SKM-1 treated with dmso at 0.1 percent for 144 hours (cell line): ENCODE data around the gene ZNF488.
"Not testable (repeated sequence)": the region's sequence is repeated elsewhere in the genome, so short reads cannot be mapped to it uniquely, and the experiment has no call there.

Source experiments
- DNase-seq: peaks from one replicate; lab custom pipeline; 2025; ENCODE audit not compliant: unreplicated experiment; lab: John Stamatoyannopoulos, UW

The ZNF488 gene

GRCh38 chr10:47384148-47384921 lies at the start of gene ZNF488:
ZNF488 (minus strand) TSS chr10:47384293; CDS start chr10:47368829, 15,464 bp downstream.
- peak; percentile 84 for DNase-seq

- DNase-seq: no peak
Measured at GRCh38 chr10:47425813-47426419, 41.8 kb upstream of the ZNF488 start.

GRCh38 chr10:47424231-47424630 lies 40.1 kb upstream of the ZNF488 start:
- DNase-seq: no peak

- no peak for DNase-seq
Measured at GRCh38 chr10:47423476-47423875, 39.4 kb upstream of the ZNF488 start.

- DNase-seq: no peak
Measured at GRCh38 chr10:47421057-47421952, 37.2 kb upstream of the ZNF488 start.

- DNase-seq: no peak
Measured at GRCh38 chr10:47420305-47421056, 36.4 kb upstream of the ZNF488 start.

GRCh38 chr10:47419421-47419820 lies 35.3 kb upstream of the ZNF488 start:
- no peak for DNase-seq

- DNase-seq: no peak
Measured at GRCh38 chr10:47418966-47419365, 34.9 kb upstream of the ZNF488 start.

- no peak for DNase-seq
Measured at GRCh38 chr10:47418321-47418720, 34.2 kb upstream of the ZNF488 start.

GRCh38 chr10:47416305-47417218 lies 32.5 kb upstream of the ZNF488 start:
- not testable (repeated sequence) for DNase-seq

- no peak for DNase-seq
Measured at GRCh38 chr10:47415520-47416304, 31.6 kb upstream of the ZNF488 start.

- DNase-seq: no peak
Measured at GRCh38 chr10:47414752-47415519, 30.8 kb upstream of the ZNF488 start.

GRCh38 chr10:47414227-47414592 lies 30.1 kb upstream of the ZNF488 start:
- no peak for DNase-seq

- DNase-seq: no peak
Measured at GRCh38 chr10:47413531-47414226, 29.6 kb upstream of the ZNF488 start.

GRCh38 chr10:47412869-47413268 lies 28.8 kb upstream of the ZNF488 start:
- no peak for DNase-seq

- no peak for DNase-seq
Measured at GRCh38 chr10:47412177-47412730, 28.2 kb upstream of the ZNF488 start.

GRCh38 chr10:47410862-47411261 lies 26.8 kb upstream of the ZNF488 start:
- DNase-seq: no peak
